SIG-M5 treated with dmso at 0.1 percent for 504 hours (cell line): ENCODE data around the gene FHOD3.
"Not testable (repeated sequence)": the region's sequence is repeated elsewhere in the genome, so short reads cannot be mapped to it uniquely, and the experiment has no call there.

Experiments
- DNase-seq: peaks from one replicate; lab custom pipeline; 2025; ENCODE audit not compliant: unreplicated experiment; lab: John Stamatoyannopoulos, UW

Gene FHOD3

GRCh38 chr18:36441426-36442240, 144.1 kb downstream of the FHOD3 start:
- DNase-seq, result no peak

- DNase-seq, result no peak
Observed at GRCh38 chr18:36442717-36443116, 145.2 kb downstream of the FHOD3 start.

GRCh38 chr18:36446059-36446458, 148.5 kb downstream of the FHOD3 start:
- no peak for DNase-seq

- no peak for DNase-seq
Observed at GRCh38 chr18:36448384-36449290, 151.1 kb downstream of the FHOD3 start.

GRCh38 chr18:36449451-36449850, 151.9 kb downstream of the FHOD3 start:
- no peak for DNase-seq

GRCh38 chr18:36450264-36450663, 152.8 kb downstream of the FHOD3 start:
- no peak for DNase-seq

- DNase-seq, result no peak
Observed at GRCh38 chr18:36451454-36452251, 154.1 kb downstream of the FHOD3 start.

- no peak for DNase-seq
Observed at GRCh38 chr18:36454245-36454644, 156.7 kb downstream of the FHOD3 start.

- no peak for DNase-seq
Observed at GRCh38 chr18:36454848-36455458, 157.4 kb downstream of the FHOD3 start.

- no peak for DNase-seq
Observed at GRCh38 chr18:36455931-36456330, 158.4 kb downstream of the FHOD3 start.

GRCh38 chr18:36456622-36457021, 159.1 kb downstream of the FHOD3 start:
- DNase-seq, result no peak

GRCh38 chr18:36457683-36458082, 160.2 kb downstream of the FHOD3 start:
- DNase-seq, result no peak

GRCh38 chr18:36458306-36458705, 160.8 kb downstream of the FHOD3 start:
- DNase-seq, result no peak

- no peak for DNase-seq
Observed at GRCh38 chr18:36459203-36459602, 161.7 kb downstream of the FHOD3 start.

GRCh38 chr18:36459786-36460185, 162.3 kb downstream of the FHOD3 start:
- no peak for DNase-seq

- DNase-seq, result no peak
Observed at GRCh38 chr18:36460324-36460850, 162.9 kb downstream of the FHOD3 start.

GRCh38 chr18:36460854-36461253, 163.3 kb downstream of the FHOD3 start:
- DNase-seq, result no peak

GRCh38 chr18:36461551-36461987, 164.1 kb downstream of the FHOD3 start:
- DNase-seq, result no peak

GRCh38 chr18:36463516-36463915, 166.0 kb downstream of the FHOD3 start:
- not testable (repeated sequence) for DNase-seq

- DNase-seq, result no peak
Observed at GRCh38 chr18:36464126-36464651, 166.7 kb downstream of the FHOD3 start.
